HepG2 (cell line): ENCODE results near the gene STAT6. TPM values are rescaled to one million over a fixed set of nuclear protein-coding genes. Genes with fewer than 3 reads are reported as not detected.

ENCODE experiments used
- ATF1 ChIP-seq: IDR thresholded peaks from 2 replicates; pipeline ENCODE4 v1.6.1; 2016; ENCODE audit warnings: mild to moderate bottlenecking, control low read depth
- DNMT3B ChIP-seq: conservative IDR thresholded peaks from 2 replicates; pipeline ENCODE4 v1.6.1; 2016; ENCODE audit warnings: missing biosample characterization, control low read depth
- GFI1 ChIP-seq: sonication (generic); formaldehyde crosslinking; IDR thresholded peaks from 2 replicates; pipeline ENCODE4 v1.5.0; 2020; ENCODE audit warnings: missing genetic modification reagents, mild to moderate bottlenecking, borderline replicate concordance
- MXD4 ChIP-seq: IDR thresholded peaks from 2 replicates; pipeline ENCODE4 v1.6.1; 2016; ENCODE audit warnings: mild to moderate bottlenecking, missing biosample characterization, missing genetic modification reagents
- RNF2 ChIP-seq: fragments of 450-650 bp; conservative IDR thresholded peaks from 2 replicates; pipeline ENCODE4 v1.6.1; 2016; ENCODE audit warnings: low read depth
- RXRB ChIP-seq: IDR thresholded peaks from 2 replicates; pipeline ENCODE4 v1.6.1; 2016; ENCODE audit warnings: borderline replicate concordance, missing genetic modification reagents, missing compliant biosample characterization
- SRY ChIP-seq: sonication (generic); formaldehyde crosslinking; IDR thresholded peaks from 2 replicates; pipeline ENCODE4 v1.8.0; 2022; ENCODE audit warnings: mild to moderate bottlenecking, missing genetic modification reagents
- ZNF431 ChIP-seq: sonication (generic); formaldehyde crosslinking; IDR thresholded peaks from 2 replicates; pipeline ENCODE4 v1.9.0; 2022; ENCODE audit warnings: missing genetic modification reagents, low read depth, mild to moderate bottlenecking, borderline replicate concordance
- ZNF44 ChIP-seq: sonication (generic); formaldehyde crosslinking; IDR thresholded peaks from 2 replicates; pipeline ENCODE4 v1.5.1; 2020; ENCODE audit warnings: mild to moderate bottlenecking, missing genetic modification reagents
- ZNF547 ChIP-seq: sonication (generic); formaldehyde crosslinking; IDR thresholded peaks from 2 replicates; pipeline ENCODE4 v1.5.1; 2020; ENCODE audit warnings: mild to moderate bottlenecking, missing genetic modification reagents
- ZNF605 ChIP-seq: sonication (generic); formaldehyde crosslinking; IDR thresholded peaks from 2 replicates; pipeline ENCODE4 v1.8.0; 2022; ENCODE audit warnings: mild to moderate bottlenecking, missing genetic modification reagents
- polyA plus RNA-seq, 8 experiments: library from polyadenylated mRNA; depleted of rRNA in 3 of 8; stranded (reverse) in 7 of 8; unstranded in 1 of 8; fragments of >200 nt; fragmentation: Illumina TruSeq in 4 of 8; extraction: Trizol in 4 of 8; gene quantifications; 2 replicates each; pipeline versions ENCODE4 v1.2.1 to v1.2.3, GENCODE V29; 2011 to 2016; ENCODE audit warnings: low read depth in 4 of 8, missing spikeins in 1 of 8, mixed read lengths in 1 of 8; ENCODE audit not compliant: insufficient read depth in 1 of 8
- total RNA-seq, 5 experiments: library from RNA; depleted of rRNA; stranded (reverse); fragments of >200 nt; fragmentation: Illumina TruSeq; extraction: Trizol; gene quantifications; 2 replicates each; pipeline ENCODE4 v1.2.3, GENCODE V29; 2016; ENCODE audit warnings: low read depth in 1 of 5
- TF ChIP-seq, protein P1 (sequence below): IDR thresholded peaks from 2 replicates; pipeline ENCODE4 v1.4.0; 2020; ENCODE audit warnings: mild to moderate bottlenecking, missing genetic modification reagents
- TF ChIP-seq, protein P2 (sequence below): sonication (generic); formaldehyde crosslinking; IDR thresholded peaks from 2 replicates; pipeline ENCODE4 v1.4.0; 2020; ENCODE audit warnings: missing genetic modification reagents
- TF ChIP-seq, protein P3 (sequence below): sonication (generic); formaldehyde crosslinking; conservative IDR thresholded peaks from 2 replicates; pipeline ENCODE4 v1.4.0; 2020; ENCODE audit warnings: mild to moderate bottlenecking, missing genetic modification reagents, moderate library complexity

Gene STAT6
- total and polyA plus RNA-seq, 2 of the 13 experiments (the other 11 are each of a cell fraction or from before 2014, with no cell fraction given), result 28.0 to 62.2 TPM

DNA sequence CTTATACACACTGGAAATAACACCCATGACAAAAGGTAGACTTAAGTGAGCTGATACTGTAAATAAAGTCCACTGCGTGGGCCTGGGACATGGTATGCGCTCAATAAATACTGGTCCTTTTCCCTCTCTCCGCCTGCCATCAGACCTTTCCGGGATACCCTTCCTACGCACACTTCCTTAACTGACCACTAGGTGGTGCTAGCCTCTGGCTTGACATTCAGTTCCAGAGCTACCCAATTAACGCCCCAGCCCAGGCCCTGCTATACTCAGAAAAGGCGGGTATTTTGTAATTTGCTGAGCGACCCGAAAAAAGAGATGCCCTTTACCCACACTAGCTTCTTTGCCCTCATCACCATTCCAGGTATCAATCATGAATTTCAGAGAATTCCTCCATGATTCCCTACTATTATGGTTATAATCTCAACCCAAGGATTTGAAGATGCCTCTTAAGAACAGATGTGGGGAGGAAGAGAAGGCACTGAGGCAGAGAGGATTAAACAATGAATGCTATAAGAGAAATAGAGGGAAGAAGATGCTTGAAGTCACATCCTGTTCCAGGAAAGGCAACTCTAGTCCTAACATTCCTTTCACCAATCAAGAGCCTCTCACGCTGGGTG lies 13.2 kb upstream of the STAT6 start (continued):
- 0 out of 2 replicates have a peak, but pooled peaks have one; percentile 23 for TF ChIP-seq ATF1
- no peak for TF ChIP-seq ZNF547 (CRISPR knock-in tag)
- TF ChIP-seq MXD4 (CRISPR knock-in tag), result no peak
- no peak for TF ChIP-seq DNMT3B
- TF ChIP-seq, protein P1, sequence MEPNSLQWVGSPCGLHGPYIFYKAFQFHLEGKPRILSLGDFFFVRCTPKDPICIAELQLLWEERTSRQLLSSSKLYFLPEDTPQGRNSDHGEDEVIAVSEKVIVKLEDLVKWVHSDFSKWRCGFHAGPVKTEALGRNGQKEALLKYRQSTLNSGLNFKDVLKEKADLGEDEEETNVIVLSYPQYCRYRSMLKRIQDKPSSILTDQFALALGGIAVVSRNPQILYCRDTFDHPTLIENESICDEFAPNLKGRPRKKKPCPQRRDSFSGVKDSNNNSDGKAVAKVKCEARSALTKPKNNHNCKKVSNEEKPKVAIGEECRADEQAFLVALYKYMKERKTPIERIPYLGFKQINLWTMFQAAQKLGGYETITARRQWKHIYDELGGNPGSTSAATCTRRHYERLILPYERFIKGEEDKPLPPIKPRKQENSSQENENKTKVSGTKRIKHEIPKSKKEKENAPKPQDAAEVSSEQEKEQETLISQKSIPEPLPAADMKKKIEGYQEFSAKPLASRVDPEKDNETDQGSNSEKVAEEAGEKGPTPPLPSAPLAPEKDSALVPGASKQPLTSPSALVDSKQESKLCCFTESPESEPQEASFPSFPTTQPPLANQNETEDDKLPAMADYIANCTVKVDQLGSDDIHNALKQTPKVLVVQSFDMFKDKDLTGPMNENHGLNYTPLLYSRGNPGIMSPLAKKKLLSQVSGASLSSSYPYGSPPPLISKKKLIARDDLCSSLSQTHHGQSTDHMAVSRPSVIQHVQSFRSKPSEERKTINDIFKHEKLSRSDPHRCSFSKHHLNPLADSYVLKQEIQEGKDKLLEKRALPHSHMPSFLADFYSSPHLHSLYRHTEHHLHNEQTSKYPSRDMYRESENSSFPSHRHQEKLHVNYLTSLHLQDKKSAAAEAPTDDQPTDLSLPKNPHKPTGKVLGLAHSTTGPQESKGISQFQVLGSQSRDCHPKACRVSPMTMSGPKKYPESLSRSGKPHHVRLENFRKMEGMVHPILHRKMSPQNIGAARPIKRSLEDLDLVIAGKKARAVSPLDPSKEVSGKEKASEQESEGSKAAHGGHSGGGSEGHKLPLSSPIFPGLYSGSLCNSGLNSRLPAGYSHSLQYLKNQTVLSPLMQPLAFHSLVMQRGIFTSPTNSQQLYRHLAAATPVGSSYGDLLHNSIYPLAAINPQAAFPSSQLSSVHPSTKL (CRISPR knock-in tag), result no peak
- 0 out of 2 replicates have a peak, but pooled peaks have one; percentile 23 for TF ChIP-seq RXRB
- no peak for TF ChIP-seq GFI1 (CRISPR knock-in tag)
- no peak for TF ChIP-seq ZNF605
- TF ChIP-seq, protein P2, sequence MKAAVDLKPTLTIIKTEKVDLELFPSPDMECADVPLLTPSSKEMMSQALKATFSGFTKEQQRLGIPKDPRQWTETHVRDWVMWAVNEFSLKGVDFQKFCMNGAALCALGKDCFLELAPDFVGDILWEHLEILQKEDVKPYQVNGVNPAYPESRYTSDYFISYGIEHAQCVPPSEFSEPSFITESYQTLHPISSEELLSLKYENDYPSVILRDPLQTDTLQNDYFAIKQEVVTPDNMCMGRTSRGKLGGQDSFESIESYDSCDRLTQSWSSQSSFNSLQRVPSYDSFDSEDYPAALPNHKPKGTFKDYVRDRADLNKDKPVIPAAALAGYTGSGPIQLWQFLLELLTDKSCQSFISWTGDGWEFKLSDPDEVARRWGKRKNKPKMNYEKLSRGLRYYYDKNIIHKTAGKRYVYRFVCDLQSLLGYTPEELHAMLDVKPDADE, result no peak
- TF ChIP-seq SRY, result no peak
- no peak for TF ChIP-seq ZNF44 (CRISPR knock-in tag)
- TF ChIP-seq, protein P3, sequence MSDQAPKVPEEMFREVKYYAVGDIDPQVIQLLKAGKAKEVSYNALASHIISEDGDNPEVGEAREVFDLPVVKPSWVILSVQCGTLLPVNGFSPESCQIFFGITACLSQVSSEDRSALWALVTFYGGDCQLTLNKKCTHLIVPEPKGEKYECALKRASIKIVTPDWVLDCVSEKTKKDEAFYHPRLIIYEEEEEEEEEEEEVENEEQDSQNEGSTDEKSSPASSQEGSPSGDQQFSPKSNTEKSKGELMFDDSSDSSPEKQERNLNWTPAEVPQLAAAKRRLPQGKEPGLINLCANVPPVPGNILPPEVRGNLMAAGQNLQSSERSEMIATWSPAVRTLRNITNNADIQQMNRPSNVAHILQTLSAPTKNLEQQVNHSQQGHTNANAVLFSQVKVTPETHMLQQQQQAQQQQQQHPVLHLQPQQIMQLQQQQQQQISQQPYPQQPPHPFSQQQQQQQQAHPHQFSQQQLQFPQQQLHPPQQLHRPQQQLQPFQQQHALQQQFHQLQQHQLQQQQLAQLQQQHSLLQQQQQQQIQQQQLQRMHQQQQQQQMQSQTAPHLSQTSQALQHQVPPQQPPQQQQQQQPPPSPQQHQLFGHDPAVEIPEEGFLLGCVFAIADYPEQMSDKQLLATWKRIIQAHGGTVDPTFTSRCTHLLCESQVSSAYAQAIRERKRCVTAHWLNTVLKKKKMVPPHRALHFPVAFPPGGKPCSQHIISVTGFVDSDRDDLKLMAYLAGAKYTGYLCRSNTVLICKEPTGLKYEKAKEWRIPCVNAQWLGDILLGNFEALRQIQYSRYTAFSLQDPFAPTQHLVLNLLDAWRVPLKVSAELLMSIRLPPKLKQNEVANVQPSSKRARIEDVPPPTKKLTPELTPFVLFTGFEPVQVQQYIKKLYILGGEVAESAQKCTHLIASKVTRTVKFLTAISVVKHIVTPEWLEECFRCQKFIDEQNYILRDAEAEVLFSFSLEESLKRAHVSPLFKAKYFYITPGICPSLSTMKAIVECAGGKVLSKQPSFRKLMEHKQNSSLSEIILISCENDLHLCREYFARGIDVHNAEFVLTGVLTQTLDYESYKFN (CRISPR knock-in tag), result no peak
- no peak for TF ChIP-seq ZNF431 (CRISPR knock-in tag)
- TF ChIP-seq RNF2, result no peak
